ENCODE measurements around the gene VSX1.

The VSX1 gene

DNA sequence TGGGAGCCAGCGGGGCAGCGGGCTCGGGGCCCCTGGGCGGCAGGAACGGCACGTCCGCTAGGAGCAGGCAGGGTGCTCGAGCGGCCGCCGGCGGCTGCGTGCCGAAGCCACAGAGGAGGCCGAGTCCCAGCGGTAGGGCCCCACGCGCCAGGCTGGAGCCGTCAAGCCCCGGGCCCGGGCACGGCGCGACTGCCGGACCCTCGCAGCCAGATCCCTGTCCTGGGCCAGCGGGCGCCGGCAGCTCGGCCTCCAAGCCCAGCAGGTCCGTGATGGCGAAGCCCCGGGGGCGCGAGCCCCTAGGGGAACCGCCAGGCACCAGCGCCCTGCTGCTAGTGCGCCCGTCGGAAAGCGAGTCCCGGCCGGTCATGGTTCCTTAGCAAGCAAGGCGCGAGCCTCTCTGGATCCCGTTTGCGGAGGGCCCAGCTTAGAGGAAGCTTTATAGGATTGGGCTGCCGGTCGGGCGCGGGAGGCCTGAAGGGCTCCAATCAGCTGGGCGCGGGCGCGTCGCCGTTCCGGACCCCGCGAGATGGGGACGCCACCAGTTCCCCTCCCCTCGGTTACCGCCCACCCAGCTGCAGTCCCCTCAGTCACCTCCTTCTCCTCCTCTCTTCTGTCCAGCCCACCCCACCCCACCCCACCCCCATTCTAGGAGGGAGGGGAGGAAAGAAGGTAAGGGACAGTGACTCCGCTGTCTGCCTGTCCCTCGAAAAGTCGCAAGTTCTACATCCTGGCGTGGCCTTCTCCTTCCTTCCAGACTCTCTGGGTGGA is at the start of gene VSX1:
Gene VSX1, minus strand, starts transcription at position 412 of the 768 bp plus-strand sequence. Its CDS starts 45 bp downstream, at position 367.
- DNase-seq, result no peak

DNA sequence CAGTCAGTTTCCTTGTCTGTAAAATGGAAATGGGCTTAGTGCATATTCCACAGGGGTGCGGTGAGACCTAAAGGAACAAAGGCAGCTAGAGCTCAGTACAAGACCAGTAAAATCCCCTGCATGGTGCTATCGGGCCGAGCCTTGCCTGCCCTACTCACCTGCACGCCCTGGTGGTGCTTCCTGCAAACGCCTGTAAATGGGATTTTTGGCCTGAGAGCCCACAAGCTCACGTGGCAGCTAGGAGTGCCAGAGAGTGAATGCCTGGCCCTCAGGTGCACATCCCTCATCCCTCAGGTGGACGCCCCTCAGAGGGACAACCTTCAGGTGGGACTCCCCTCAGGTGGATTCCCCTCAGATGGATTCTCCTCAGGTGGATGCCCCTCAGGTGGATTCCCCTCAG is 48.0 kb upstream of the VSX1 start:
- no peak for DNase-seq

DNA sequence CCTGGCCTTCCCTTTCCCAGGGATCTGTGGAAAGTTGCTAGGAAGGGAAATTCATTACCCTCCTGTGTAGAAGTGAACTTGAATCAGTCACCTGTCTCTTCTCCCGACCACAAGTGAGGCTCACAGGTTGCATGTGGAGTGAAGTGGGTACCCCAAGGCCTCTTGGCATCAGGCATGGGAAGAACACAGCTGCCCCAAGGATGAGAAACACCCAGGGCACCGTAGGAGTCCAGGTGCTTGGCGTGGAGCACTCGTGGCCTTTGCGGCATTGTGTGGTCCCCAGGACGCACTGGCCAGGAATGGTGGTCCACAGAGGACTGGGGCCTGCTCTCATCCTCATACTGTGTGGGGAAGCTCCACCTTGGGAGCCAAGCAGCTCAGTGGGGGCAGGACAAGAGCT is 47.5 kb upstream of the VSX1 start:
- no peak for DNase-seq

DNA sequence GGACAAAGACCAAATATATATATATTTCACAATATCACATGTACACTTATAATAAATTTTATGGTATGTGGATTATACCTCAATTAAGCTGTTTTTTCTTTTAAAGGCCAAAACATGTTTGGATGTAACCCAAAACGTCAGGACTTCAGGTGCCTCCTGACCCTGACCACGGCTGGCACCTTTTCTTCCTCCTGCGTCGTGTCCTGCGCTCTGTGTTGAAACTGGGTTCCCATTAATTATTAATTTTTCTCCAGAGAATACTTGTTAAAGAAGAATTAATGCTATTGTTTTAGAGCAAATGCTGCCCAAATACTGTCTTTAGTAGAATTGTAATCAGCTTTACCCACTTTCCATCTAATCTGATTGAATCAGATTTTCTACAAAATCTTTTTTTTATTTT is 46.7 kb upstream of the VSX1 start:
- DNase-seq, result no peak

DNA sequence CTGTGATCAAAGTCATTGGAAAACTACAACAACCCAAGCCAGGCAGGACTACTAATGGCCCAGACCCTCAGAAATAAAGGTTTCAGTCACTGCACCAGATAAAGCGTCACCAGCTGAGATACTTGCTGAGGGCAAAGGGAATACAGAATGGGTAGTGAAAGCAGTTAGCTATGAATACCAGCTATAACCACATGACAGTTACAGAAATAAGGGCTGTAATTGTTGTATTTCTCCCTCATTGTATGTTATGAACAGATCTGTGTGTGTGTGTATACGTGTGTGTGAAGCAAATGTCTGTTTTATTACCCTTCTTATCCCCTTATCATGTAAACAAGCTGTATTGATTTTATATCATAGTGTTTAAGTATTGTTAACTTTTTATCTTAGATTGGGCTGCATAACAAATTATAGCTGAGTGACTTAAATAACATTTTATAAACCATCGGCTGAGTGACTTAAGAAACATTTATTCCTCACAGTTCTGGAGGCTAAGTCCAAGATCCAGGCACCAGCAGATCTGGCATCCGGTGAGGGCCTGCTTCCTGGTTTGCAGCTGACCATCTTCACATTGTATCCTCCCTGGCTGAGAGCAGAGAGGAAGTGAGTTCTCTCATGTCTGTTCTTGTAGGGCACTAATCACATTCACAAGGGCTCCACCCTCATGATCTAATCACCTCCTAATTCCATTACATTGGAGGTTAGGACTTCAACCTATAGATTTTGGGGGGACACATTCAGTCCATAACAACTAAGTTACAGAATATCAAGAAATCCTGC is 46.0 kb upstream of the VSX1 start:
- no peak for DNase-seq

- no peak for DNase-seq
These were observed 44.5 kb upstream of the VSX1 start for GRCh38 chr20:25126204-25127029.

DNA sequence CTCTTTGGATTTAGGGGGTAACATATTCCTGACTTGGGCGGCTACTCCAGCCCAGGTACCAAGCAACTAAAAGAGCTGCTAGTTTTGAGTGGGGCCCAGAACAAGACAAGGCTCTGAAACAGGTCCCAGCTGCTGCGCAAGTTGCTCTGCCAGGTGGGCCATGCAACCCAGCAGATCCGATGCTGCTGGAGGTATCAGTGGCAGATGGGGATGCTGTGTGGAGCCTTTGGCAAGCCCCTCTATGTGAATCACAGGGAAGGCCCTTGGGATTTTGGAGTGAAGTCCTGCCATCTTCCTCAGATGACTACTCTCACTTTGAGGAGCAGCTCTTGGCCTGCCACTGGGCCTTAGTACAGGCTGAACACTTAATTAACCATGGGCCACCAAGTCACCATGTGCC is 43.7 kb upstream of the VSX1 start:
- no peak for DNase-seq

DNA sequence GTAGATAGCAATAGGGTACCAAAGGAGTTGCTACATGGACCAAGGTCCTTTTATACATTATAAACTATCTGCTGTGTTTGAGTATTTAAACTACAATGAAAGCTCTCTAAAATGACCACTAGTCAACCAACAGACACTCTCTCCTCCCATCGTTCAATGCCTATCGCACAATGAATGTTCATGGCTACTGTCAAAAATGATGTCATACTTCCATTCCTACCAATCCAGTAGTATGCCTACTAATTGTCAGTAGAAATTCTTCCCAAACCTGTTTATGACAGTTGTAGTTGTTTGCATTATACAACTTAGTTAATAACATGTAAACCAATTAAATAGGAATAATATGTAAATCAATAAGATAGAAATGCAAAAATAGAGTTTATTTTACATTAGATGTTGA is 39.0 kb upstream of the VSX1 start:
- no peak for DNase-seq

GRCh38 chr20:25120457-25120856 is 38.5 kb upstream of the VSX1 start:
- no peak for DNase-seq

GRCh38 chr20:25118529-25118928 is 36.6 kb upstream of the VSX1 start:
- no peak for DNase-seq

- no peak for DNase-seq
These were observed 36.0 kb upstream of the VSX1 start for GRCh38 chr20:25117990-25118389.

- DNase-seq, result no peak
These were observed 35.0 kb upstream of the VSX1 start for GRCh38 chr20:25116739-25117458.

DNA sequence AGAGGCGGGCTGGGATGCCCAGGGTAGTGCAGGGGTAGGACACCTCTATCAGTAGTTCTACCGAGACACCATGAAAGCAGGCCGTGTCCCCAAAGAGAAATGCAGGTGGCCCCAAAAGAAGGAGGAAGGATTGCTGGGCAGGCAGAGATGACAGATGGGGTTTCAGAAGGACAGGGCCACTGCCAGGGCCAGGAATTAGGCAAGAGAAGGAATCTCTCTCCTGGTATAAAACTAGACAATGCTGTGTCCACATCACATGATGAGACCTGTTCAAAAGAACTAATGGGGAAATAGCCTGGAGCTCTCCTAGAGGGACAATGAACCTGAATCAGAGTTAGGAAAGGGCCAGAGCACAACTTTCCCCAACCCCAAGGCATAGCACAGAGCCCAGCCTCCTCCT is 21.6 kb upstream of the VSX1 start:
- DNase-seq, result no peak

DNA sequence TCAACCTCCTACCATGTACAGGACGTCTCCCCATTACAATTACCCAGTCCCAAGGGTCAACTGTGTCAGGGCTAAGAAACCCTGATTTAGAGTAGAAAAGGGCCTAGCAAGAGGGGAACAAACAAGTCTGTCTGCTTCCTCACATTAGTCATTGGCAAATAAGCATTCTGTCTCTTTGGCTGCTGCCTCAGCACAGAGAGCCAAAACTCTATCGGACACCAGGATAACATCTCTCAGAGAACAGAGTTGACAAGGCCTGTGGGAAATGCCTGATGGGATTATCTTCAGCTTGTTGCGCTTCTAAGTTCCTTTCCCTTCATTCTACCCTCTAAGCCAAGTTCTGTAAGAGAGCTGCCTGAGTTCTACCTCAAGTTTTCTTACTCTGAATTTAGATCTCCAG is 19.0 kb upstream of the VSX1 start:
- no peak for DNase-seq

DNA sequence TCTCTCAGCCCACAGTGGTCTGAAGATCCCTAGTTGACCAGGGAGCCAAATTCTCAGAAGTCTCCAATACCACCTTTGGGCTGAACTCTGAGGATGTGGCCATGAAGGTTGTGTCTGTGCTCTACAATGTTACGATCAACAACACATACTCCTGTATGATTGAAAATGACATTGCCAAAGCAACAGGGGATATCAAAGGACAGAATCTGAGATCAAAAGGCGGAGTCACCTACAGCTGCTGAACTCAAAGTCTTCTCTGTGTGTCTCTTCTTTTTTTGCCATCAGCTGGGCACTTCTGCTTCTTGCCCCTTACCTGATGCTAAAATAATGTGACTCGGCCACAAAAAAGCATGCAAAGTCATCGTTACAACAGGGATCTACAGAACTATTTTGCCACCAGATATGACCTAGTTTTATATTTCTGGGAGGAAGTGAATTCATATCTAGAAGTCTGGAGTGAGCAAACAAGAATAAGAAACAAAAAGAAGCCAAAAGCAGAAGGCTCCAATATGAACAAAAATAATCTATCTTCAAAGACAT is 17.7 kb upstream of the VSX1 start:
- DNase-seq, result no peak

- no peak for DNase-seq
These were observed 15.6 kb upstream of the VSX1 start for GRCh38 chr20:25097498-25097897.

DNA sequence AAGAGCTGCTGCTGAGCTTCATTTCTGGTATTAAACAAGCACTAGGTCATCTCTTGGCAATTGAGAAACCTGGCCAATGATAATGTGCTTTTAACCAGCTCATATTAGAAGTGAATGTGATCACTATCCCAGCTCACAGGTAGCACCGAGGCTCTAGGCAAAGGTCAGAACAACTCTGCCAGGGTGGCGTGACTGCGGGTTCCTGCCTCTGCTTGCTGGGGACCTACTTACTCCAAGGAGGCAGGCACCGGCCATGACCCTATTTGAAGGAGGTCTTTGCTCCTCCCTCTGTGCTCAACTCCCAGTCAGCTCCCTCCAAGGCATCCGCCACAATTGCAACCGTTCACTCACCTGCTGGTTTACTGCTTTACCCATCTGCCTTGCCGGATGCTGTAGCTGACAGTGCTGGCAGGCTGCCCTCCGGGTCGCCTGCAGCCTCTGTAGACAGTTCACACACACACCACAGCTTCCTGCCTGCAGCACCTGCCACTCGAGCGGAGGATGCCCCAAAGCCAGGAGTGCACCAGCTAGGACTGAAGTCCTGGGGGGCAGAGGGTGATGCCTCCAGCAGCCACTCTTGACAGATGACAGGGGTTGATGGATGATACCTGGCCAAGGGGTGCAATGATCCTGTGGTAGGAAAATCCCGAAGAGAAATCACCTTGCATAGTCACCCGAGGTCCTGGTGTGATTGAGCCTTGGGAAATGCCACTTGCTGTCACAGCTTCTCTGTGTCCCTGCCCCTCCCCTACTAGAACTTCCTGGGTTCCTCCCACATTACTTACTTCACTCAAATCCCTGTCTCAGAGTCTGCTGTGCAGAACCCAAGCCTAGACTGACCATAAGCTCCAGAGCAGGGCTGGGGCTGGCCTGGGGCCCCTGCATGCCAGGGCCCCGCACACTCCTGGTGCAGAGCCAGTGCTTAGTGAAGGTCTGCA is 8.8 kb upstream of the VSX1 start:
- DNase-seq, result no peak

DNA sequence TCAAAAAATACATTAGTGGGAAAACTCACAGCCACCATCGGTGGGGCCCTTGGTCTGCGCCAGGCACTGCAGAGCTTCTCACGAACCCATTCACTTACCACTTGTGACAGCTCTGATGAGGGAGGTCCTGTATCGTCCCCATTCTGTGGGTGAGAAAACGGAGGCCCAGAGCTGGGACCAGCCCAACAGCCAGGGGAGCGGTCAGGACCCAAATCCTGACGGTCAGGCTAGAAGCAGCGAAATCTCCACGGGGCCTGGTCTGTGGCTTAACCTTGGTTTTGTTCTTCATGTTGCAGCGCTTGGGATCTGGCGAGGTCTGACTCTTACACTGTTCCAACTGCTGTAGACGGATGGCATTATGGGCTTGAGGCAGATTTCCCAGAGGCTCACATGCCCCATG is 7.7 kb upstream of the VSX1 start:
- no peak for DNase-seq

DNA sequence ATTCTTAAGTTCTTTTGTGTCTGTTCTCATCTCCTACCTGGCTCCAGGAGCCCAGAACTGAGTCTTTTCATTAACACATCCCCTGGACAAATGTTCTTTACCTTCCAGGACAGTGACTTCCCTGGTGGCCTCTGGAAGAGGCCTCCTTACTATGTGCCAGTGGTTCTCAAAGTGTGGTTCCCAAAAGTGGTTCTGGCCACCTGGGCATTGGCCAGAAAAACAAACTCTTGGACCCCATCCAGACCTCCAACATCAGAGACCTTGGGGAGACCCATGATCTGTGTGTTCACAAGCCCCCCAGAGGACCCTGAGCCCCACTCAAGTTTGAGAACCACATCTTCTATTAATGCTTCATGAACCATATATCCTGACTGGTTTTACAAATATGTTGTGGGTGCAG is 7.2 kb upstream of the VSX1 start:
- DNase-seq, result no peak

- no peak for DNase-seq
These were observed 6.3 kb upstream of the VSX1 start for GRCh38 chr20:25088267-25088666.

DNA sequence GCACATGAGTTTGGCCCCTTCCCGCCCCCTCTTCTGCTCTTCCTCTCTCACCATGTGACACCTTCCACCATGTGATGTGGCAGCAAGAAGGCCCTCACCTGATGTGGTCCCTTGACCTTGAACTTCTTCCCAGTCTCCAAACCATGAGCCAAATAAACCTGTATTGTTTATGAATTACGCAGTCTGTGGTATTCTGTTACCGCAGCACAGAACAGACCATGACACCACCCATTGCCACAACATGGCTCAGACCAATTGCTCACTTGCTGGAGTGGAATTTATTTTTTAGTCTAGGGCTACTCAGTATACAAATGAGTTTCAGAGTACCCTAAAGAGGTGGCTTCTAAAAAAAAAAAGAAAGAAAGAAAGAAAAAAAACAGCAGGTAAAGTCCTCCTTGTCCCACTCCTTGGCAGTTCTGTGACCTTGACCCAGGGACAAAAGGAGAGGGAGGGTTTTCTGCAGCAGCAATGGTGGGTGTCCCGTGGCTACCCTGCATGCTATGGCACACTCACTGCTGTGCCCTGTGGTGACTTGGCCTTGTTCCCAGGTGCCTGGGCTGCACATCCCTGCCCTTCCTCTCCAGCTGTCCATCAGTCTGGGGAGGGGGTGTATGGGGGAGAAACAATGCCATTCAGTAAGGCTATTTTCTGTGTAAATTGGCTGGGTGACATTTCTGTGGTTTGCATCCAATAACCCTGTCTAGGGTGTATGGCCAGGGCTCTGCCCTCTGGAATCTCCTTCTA is 5.4 kb upstream of the VSX1 start:
- DNase-seq, result no peak

All from KG1 (cell line).